ENCODE data around the gene CRLF1. TPM values are rescaled to one million over a fixed set of nuclear protein-coding genes. Genes with fewer than 3 reads are reported as not detected.

The CRLF1 gene
- total RNA-seq, 2 experiments from 2014 or later: 1.3 TPM; not detected in 1

GRCh38 chr19:18651300-18651699, 44.7 kb upstream of the CRLF1 start:
- H3K4me1 ChIP-seq (ENCODE audit: insufficient read depth, low read length, poor library complexity, severe bottlenecking): no peaks in the 10 kb centered on the region
- no peaks in the 10 kb centered on the region for H3K36me3 ChIP-seq (ENCODE audit: insufficient read depth, low read length)
- no peak overlapping the region for H3K4me3 ChIP-seq (ENCODE audit: low read depth, low read length, poor library complexity, severe bottlenecking)
- POLR2A ChIA-PET: no interaction called here
- H2AFZ ChIP-seq (ENCODE audit: low read length): no peak overlapping the region
- no peaks in the 10 kb centered on the region for H4K20me1 ChIP-seq (ENCODE audit: insufficient read depth, low read length)
- no peak for DNase-seq (ENCODE audit: low spot score)
- no peaks in the 10 kb centered on the region for H3K9me3 ChIP-seq (ENCODE audit: low read length)
- intact Hi-C loops (cut with micrococcal nuclease; ENCODE audit: unreplicated experiment): no loop called here
- no peak overlapping the region for H3K27ac ChIP-seq (ENCODE audit: low read depth, low read length, poor library complexity, severe bottlenecking)
- H3K4me2 ChIP-seq (ENCODE audit: low read length): no peak overlapping the region
- CTCF ChIA-PET (ENCODE audit: unreplicated experiment): no interaction called here
- no peaks in the 10 kb centered on the region for H3K9me2 ChIP-seq (ENCODE audit: insufficient read depth, low read length)
- no peaks in the 10 kb centered on the region for H3K79me2 ChIP-seq (ENCODE audit: insufficient read depth, low read depth, low read length)
- no peak for TF ChIP-seq CTCF (conservative IDR thresholded peaks at IDR 0.05; ENCODE audit: low read length)
- no peak for TF ChIP-seq EZH2phosphoT487 (IDR thresholded peaks at IDR 0.05; ENCODE audit: borderline replicate concordance, low read depth, low read length)
- no TSS peak for BruUV-seq (replicated peaks)

GRCh38 chr19:18650468-18651041, 44.0 kb upstream of the CRLF1 start:
- ChIA-PET POLR2A (no interaction called here), CTCF (ENCODE audit: unreplicated experiment) (no interaction called here)
- intact Hi-C loops (cut with micrococcal nuclease; ENCODE audit: unreplicated experiment): no loop called here
- BruUV-seq (replicated peaks): no TSS peak
- Histone ChIP-seq H3K4me3 (ENCODE audit: low read depth, low read length, poor library complexity, severe bottlenecking) (no peak overlapping the region), H3K4me2 (ENCODE audit: low read length) (no peak overlapping the region), H4K20me1 (ENCODE audit: insufficient read depth, low read length) (no peaks in the 10 kb centered on the region), H3K27ac (ENCODE audit: low read depth, low read length, poor library complexity, severe bottlenecking) (no peak overlapping the region), H3K9me3 (ENCODE audit: low read length) (no peaks in the 10 kb centered on the region), H3K4me1 (ENCODE audit: insufficient read depth, low read length, poor library complexity, severe bottlenecking) (no peaks in the 10 kb centered on the region), H3K36me3 (ENCODE audit: insufficient read depth, low read length) (no peaks in the 10 kb centered on the region), H3K79me2 (ENCODE audit: insufficient read depth, low read depth, low read length) (no peaks in the 10 kb centered on the region), H3K9me2 (ENCODE audit: insufficient read depth, low read length) (no peaks in the 10 kb centered on the region), H2AFZ (ENCODE audit: low read length) (no peak overlapping the region)
- no peak for DNase-seq (ENCODE audit: low spot score)
- no peak for TF ChIP-seq EZH2phosphoT487 (IDR thresholded peaks at IDR 0.05; ENCODE audit: borderline replicate concordance, low read depth, low read length)

GRCh38 chr19:18650021-18650390, 43.4 kb upstream of the CRLF1 start:
- no peak overlapping the region for H3K27ac ChIP-seq (ENCODE audit: low read depth, low read length, poor library complexity, severe bottlenecking)
- no peaks in the 10 kb centered on the region for H3K9me3 ChIP-seq (ENCODE audit: low read length)
- no peak overlapping the region for H3K4me2 ChIP-seq (ENCODE audit: low read length)
- intact Hi-C loops (cut with micrococcal nuclease; ENCODE audit: unreplicated experiment): no loop called here
- BruUV-seq (replicated peaks): no TSS peak
- no peak for DNase-seq (ENCODE audit: low spot score)
- no peaks in the 10 kb centered on the region for H3K4me1 ChIP-seq (ENCODE audit: insufficient read depth, low read length, poor library complexity, severe bottlenecking)
- H3K9me2 ChIP-seq (ENCODE audit: insufficient read depth, low read length): no peaks in the 10 kb centered on the region
- no peaks in the 10 kb centered on the region for H3K79me2 ChIP-seq (ENCODE audit: insufficient read depth, low read depth, low read length)
- no peak overlapping the region for H2AFZ ChIP-seq (ENCODE audit: low read length)
- no peak overlapping the region for H3K4me3 ChIP-seq (ENCODE audit: low read depth, low read length, poor library complexity, severe bottlenecking)
- no peaks in the 10 kb centered on the region for H4K20me1 ChIP-seq (ENCODE audit: insufficient read depth, low read length)
- H3K36me3 ChIP-seq (ENCODE audit: insufficient read depth, low read length): no peaks in the 10 kb centered on the region
- TF ChIP-seq CTCF (conservative IDR thresholded peaks at IDR 0.05; ENCODE audit: low read length): no peak
- no peak for TF ChIP-seq EZH2phosphoT487 (IDR thresholded peaks at IDR 0.05; ENCODE audit: borderline replicate concordance, low read depth, low read length)
- POLR2A ChIA-PET: no interaction called here
- CTCF ChIA-PET (ENCODE audit: unreplicated experiment): no interaction called here
